Left forelimb (tissue), 1 donor: ENCODE data around the gene RRM2.

Source experiments
- DNase-seq: peaks from one replicate; pipeline ENCODE4 v3.0.0-alpha.2; 2018; ENCODE audit warnings: low spot score

Gene RRM2

GRCh38 chr2:10158681-10159080, 36.1 kb downstream of the RRM2 start:
- no peak for DNase-seq

DNA sequence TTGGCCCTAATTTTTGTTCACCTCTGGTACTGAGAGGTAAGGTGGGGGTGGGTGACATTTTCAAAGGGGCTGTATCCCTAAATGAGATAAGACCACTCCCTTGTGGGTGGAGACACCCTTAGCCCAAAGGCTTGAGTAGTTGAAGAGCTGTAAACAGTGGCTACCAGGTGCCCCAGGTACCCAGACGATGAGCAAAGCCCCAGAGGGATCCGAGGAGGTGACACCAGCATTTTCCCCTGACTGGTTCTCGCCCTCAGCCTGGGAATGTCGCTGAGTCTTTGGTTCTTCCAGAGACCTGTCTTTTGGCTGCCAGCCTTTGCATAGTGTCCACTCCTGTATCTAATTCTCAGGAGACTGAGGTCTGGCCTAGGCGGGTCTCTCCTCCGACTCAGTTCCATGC, 36.5 kb downstream of the RRM2 start:
- DNase-seq, result no peak

- DNase-seq, result no peak
Observed at GRCh38 chr2:10159581-10160131, 37.1 kb downstream of the RRM2 start.

- DNase-seq, result no peak
Observed at GRCh38 chr2:10160203-10160955, 37.8 kb downstream of the RRM2 start.

DNA sequence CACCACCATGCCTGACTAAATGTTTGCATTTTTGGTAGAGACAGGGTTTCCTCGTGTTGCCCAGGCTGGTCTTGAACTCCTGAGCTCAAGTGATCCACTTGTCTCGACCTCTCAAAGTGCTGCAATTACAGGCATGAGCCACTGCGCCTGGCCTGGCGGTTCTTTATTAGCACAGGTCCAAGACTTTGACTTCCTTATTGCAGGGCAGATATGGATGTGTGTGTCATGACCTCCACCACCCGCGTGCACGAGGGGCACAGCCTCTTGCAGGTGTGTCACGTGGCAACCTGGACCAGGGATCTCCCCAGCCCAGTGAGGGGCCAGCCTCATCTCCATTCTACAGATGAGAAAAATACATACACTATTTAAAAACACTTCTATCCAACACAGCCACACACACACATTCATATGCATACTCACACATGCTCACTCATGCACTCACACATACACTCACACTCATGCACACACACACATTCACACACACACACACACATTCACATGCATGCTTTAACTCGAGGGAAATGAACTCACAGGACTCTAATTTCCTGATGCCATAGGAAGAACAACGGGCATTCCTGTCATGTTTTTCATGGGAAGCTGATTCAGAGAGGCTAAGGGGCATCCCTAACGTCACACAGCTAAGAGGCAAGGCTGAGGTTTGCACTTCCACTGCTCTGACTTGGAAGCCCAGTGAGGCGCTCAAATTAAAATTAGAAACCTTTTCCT, 38.8 kb downstream of the RRM2 start:
- DNase-seq, result no peak

- no peak for DNase-seq
Observed at GRCh38 chr2:10161961-10162441, 39.5 kb downstream of the RRM2 start.

- DNase-seq, result no peak
Observed at GRCh38 chr2:10162586-10163497, 40.3 kb downstream of the RRM2 start.

- DNase-seq, result no peak
Observed at GRCh38 chr2:10163498-10164486, 41.3 kb downstream of the RRM2 start.

DNA sequence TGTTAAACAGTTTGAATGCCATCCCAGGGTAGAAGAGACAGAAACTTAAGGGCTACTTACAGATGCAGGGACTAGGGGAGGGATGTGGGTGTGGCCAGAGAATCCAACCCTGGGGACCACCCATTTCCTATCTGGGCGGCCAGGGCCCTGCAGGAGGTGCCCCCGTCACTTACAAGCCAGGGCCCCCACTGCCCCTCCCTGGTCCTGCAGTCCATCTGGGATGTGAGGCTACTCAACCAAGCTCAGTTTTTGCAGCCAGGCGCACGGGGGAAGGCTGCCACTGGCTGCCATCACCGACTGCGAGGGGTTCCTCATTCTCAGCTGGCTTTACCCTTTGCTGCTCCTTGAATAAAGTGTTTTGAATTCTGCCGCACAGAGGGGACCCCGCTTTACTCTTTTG, 42.1 kb downstream of the RRM2 start:
- DNase-seq, result no peak

DNA sequence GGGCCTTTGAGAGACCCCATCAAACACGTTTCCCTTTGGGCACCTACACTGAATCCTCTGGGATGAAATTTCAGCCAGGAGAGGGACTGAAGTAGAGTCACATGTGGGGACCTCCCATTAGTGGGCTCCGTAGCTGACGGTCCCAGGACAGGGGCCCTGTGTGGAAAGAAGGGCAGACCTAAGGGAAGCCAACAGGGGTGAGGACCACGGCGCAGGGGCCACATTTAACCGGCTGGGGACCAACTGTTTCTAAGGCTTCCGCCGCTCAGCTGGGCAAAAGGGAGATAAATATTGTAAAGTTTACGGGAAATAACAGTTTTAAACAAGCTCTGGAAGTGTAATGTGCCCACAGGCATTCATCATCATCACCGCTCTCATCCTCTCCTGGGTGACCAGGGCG, 42.7 kb downstream of the RRM2 start:
- no peak for DNase-seq

DNA sequence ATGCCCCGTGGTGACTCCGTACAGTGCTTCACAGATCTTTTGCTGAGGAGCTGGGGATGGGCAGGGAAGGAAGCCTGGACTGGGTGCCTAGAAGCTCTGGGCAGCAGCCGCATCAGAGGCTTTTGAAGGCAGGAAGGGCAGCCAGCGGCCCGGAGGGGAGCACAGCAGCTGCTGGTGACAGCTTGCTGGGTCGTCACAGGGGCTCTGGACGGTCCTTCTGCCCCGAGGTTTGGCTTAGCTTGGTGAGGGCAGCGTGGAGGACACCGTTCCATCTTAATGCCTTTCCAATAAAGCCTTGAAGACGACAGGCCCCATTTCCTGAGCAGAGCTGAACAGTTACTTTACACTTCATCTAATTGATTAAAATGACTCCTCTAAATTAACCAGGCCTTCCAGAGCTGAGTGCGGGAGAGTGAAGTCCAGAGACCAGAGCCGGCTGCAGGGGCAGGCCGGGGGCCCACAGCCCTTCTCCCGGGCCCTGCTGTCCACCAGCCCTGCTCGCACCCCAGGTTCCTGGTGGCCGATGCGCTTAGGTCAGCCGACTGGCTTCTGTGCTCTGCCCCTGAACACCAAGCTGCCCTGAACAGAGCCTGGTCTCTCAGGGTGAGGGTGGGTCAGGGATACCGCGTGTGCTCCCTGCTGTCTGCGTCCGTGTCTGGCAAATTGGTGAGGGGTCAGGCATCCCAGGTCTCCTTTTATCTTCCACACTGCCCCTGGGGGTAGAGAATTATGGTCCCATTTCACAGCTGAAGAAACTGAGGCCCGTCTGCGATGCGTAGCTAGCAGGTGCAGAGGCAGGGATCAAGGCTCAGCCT, 43.5 kb downstream of the RRM2 start:
- DNase-seq, result no peak

GRCh38 chr2:10166676-10167292, 44.2 kb downstream of the RRM2 start:
- no peak for DNase-seq

DNA sequence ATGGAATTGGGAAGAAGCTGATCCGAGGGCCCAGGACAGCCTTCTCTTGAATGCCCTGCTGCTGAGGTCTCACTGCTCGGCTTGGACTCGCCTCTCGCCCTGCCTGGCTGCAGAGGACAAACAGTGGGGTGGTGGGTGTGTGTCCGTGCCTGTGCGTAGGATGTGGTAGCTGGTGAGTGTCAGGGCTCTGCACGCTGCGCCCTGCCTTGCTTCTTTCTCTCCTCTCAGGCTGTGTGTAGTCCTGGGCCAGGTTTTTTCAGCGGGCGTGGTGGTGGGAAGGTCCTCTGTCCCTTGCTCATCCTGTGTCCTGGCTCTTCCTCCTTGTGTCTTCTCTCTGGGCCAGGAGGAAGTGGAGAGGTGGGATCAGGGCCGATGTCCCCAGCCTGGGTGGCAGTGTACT, 44.8 kb downstream of the RRM2 start:
- no peak for DNase-seq

DNA sequence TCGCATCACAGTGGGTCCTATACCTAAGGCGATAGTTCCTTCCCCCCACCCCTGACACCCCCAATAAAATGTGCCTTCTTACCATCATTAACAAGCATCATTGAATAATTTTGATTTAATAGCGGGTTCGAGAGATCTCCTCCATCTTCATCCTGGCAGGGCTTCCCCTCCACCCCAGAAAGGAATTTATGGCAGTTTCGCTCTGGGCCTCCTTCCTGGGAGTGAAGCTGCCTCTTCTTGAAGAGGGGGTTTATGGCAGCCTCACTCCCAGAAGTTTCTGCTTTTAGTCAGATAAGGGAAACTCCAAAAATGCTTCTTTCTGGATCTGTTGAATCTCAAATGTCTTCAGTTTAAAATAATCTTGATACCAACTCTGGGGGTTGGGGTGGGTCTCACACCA, 45.7 kb downstream of the RRM2 start:
- DNase-seq, result no peak

DNA sequence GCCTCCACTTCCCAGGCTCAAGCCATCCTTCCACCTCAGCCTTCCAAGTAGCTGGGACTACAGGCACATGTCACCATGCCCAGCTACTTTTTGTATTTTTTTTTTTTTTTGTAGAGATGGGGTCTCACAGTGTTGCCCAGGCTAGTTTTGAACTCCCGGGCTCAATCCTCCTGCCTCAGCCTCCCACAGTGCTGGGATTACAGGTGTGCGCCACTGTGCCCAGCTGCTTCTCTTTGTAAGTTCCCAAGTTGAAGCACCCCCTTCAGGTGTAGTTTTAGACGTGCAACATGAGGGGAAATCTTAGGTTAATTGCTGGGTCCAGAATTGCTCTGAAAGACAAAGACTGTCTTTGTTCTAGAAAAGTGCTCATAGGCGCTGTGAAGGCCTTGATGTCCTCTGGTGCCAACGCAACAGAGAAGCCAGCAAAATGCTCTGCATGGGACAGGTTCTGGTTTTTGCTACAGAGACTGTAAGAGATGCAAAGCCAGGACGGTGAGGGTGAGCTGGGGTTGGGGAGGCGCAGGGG, 46.6 kb downstream of the RRM2 start:
- no peak for DNase-seq

DNA sequence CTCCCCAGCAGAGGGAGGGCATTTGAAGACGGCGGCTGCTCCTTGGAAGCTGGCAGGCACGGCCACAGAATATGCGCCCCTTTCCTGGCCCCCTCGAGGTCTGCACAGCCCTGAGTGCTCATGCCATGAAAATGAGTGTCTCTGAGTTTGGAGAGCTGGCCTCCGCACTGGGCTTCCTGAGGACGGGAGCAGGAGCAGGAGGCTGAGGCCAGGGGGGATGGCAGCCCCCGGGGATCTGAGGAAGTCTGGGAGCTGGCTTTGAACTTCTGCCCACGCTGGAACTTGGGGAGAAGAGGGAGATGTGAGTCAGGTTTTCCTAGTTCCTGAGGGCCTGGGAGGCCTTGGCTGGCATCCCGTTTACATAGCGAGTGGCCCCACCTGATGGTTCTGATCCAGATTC, 47.0 kb downstream of the RRM2 start:
- no peak for DNase-seq

DNA sequence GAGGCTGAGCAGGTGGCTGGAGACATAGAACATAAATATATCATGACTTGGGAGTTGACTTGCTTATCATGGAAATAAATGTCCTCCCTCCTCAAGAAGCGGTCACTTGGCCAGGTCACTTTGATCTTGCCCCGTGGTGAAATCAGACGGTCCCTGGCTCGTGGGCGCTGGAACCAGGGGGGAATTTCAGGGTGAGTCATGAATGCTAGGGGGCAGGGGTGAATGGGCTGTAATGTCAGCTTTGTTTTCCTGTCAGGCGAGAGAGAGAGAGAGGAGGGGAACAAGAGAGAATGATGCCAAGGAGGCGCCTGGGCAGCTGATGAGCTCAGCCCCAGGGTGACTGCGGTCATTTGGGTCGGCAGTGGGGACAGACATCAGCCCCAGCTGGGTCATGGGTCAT, 47.7 kb downstream of the RRM2 start:
- no peak for DNase-seq

GRCh38 chr2:10171006-10171800, 48.7 kb downstream of the RRM2 start:
- DNase-seq, result no peak
